ENCODE data around the gene SERP1. TPM values are rescaled to one million over a fixed set of nuclear protein-coding genes. Genes with fewer than 3 reads are reported as not detected.
"Not testable (repeated sequence)": the region's sequence is repeated elsewhere in the genome, so short reads cannot be mapped to it uniquely, and the experiment has no call there.

The SERP1 gene
- total RNA-seq, 1 donor from 2014 or later, result 68.2 TPM

DNA sequence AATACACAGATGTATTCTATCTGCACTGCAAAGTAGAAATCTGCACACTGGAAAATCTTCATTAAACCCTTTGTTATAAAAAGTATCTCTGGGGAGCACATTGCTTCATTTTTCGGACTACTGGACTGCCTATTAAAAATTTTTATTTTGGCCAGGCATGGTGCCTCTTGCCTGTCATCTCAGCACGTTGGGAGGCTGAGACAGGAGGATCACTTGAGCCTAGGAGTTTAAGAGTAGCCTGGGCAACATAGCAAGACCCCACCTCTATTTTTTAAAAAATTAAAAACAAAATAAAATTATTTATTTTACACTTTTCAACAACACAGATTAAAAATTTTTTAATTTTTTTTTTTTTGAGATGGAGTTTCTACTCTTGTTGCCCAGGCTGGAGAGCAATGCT, 6.0 kb downstream of the SERP1 start:
- DNase-seq (ENCODE audit: low read depth), result no peak

DNA sequence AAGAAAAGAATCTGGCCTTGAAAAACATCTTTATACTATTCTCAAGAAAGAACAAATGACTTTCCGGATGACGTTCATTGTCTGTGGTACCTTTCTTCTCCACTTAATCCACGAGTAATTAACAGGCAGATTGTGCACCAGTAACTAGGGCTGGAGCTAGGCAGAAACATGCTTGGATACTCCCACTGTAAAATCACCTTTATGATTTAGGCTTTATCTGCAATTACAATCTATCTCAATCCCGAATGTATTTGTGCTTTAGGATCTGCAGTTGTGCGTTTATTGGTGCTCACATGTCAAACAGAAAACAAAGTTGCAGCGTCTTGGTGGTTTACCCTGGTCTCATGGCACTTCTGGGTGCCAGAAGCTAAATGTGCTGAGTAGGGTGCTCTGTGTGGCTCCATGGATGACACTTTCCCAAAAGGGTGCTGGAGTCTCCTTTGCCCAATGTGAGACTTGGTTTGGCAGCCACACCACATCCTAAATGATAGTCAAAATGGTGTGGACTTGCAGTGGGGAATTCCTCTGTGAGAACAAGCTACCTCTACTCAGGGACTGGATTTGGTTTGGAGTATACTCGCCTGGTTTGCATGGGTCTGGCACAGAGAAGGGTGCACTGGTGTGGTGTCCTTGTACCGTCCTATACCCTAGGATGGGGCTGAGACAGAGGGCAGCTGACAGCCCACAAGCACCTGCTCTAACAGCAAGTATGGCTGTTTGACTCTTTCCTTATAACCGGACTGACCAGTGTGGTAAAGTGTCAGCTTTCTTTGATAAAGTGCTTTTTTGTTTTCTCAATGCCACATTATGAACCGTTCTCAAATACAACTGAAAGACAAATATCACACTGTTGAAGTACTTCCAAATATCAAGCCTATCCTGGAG, 7.7 kb downstream of the SERP1 start:
- DNase-seq (ENCODE audit: low read depth), result no peak

DNA sequence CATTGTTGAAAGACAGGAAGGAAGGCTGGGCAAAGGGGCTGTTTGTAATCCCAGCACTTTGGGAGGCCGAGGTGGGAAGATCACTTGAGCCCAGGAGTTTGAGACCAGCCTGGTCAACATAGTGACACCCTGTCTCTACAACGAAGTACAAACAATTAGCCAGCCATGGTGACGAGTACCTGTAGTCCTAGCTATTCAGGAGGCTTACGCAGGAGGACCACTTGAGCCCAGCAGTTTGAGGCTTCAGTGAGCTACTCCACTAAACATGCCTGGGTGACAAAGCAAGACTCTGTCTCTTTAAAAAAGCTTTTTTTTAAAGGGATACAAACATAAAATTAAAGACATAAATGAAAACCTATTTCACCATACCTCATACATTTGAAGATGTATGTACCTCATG, 11.1 kb downstream of the SERP1 start:
- no peak for DNase-seq (ENCODE audit: low read depth)

DNA sequence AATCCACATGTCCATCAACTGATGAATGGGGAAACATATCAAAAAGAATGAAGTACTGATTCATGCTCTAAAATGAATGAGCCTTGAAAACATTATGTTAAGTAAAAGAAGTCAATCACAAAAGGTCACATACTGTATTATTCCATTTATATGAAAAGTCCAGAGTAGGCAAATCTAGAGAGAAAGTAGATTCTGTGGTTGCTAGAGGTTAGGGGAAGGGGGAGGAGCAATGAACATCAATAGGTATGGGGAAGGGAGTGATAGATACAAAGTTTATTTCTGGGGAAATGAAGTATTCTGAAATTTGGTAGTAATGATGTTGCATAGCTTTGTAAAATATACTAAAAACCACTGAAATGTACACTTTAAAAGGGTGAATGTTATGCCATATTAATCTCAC, 14.5 kb downstream of the SERP1 start:
- DNase-seq (ENCODE audit: low read depth), result no peak

DNA sequence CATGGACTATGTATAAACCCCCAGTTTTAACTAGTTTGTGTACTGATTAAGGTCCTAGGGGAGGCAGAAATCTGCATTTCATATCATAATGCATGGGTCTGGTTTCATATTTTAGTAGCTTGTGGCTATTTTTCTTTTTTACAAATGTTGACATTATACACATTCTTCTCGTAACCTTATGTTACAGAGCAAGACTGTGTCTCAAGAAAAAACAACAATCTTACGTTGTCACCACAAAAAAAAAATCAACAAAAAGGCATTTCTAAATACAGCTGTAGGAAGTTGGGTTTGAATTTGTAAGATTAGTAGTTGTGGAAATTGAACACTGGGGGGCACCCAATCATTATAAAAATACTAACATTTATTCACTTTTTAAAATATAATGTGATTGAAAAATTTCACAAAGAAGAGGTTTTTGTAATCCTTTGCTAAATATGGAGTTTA, 17.9 kb downstream of the SERP1 start:
- DNase-seq (ENCODE audit: low read depth), result no peak

DNA sequence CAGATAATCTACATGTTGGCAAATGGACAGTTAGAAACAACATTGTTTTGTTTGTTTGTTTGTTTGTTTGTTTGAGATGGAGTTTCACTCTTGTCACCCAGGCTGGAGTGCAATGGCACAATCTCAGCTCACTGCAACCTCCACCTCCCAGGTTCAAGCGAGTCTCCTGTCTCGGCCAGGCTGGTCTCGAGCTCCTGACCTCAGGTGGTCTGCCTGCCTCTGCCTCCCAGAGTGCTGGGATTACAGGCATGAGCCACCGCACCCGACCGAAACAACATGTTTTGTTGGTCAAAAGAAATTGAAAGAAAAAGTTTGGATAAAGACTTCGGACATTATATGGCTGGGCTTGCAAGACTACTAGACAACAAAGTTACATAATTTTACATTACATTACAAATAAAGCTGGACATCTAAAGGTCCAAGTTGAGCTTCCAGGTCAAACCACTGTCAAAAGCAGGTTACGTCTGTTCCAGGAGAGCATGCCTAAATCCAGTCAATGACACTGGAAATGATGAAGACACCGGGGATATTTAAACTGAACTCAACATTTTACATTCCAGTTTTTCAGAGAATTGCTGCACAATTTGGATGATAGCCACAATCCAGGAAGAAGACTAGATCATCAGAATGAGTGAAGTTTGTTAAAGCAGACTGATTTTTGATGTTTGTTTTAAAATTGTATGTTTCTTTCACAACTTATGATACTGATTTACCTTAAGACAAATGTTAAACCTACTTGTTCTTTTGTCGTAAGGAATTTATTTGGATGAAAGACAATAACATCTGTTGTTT, 18.6 kb downstream of the SERP1 start:
- no peak for DNase-seq (ENCODE audit: low read depth)

DNA sequence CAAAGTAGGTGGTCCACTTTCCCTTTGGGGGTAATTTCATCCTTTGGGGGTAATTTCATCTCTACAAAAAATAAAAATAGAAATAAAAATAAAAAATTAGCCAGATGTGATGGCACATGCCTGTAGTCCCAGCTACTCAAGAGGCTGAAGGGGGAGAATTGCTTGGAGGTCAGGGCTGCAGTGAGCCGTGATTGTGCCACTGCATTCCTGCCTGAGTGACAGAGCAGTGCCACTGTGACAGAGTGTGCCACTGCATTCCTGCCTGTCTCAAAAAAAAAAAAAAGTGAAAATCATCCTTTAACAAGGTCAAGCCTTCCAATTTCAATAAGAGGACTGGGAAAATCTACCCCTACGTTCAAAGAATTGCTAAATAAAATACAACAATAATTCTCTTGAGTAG, 22.8 kb downstream of the SERP1 start:
- no peak for DNase-seq (ENCODE audit: low read depth)

DNA sequence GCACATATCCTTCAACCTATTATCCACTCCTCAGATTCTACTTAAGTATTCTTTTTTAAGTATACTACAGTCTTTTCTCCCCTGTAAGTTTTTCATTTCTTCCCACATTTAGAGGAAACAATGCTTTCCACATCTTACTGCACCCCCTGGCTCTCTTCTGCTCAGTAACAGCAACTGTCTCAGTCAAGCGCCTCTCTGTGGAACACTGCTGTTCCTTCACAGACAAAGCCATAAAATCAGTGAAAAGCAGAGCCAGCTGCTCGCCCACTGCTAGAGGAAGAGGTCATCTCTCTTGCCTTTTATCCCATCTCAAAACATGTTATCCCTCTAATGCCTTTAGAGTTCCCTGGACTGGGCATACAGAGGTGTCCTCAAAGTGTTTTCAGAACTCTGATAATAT, 24.8 kb downstream of the SERP1 start:
- DNase-seq (ENCODE audit: low read depth), result peak; percentile 59

DNA sequence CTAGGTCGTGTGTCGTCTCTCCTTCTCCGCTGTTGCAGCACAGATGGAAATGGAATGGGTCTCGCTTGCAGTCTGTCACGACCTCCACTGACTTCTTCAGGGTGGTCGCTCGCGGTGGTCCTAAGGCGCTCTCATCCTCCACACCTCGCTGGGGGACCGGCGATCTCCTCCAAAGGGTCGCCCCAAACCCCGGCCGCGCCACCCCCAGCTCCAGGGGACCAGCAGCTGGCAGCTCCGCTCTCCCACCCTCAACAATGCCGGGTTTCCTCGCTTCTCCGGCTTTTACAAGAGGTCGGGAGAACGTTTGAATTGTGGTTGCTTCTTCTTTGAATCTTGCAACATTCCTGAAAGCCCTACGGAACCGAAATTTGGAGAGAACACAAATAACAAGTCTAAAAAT, 25.9 kb downstream of the SERP1 start:
- no peak for DNase-seq (ENCODE audit: low read depth)

DNA sequence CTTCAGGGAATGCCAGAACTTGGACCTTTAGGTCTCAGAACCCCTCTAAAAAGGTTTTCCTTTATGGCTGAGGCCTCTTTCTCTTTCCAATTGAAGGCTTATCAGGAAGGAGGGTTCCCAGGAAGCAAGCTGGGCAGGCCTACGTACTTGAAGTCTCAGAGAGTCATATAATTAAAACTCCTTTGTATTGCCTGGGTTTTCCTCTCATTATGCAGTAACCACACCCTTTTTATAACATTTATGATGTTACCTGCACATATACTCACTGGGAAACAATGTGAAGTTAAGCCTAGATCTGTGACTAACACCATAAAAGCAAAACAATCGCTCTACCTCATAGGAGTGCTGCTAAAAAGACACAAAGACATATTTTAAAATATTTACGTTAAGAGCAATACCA, 27.3 kb downstream of the SERP1 start:
- no peak for DNase-seq (ENCODE audit: low read depth)

DNA sequence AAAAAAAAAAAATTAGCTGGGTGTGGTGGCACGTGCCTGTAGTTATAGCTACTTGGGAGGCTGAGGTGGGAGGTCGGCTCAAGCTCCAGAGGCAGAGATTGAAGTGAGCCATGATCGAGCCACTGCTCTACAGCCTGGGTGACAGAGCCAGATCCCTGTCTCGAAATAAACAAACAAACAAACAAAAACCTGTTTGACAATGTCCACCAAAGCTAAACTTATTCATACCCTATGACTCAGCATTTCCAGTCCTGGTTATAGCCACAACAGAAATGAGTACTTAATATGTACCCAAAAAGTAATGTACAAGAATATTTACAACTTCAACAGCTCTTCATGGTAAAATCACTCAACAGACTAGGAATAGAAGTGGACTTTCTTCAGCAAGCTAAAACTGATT, 31.1 kb downstream of the SERP1 start:
- DNase-seq (ENCODE audit: low read depth), result peak; percentile 28

DNA sequence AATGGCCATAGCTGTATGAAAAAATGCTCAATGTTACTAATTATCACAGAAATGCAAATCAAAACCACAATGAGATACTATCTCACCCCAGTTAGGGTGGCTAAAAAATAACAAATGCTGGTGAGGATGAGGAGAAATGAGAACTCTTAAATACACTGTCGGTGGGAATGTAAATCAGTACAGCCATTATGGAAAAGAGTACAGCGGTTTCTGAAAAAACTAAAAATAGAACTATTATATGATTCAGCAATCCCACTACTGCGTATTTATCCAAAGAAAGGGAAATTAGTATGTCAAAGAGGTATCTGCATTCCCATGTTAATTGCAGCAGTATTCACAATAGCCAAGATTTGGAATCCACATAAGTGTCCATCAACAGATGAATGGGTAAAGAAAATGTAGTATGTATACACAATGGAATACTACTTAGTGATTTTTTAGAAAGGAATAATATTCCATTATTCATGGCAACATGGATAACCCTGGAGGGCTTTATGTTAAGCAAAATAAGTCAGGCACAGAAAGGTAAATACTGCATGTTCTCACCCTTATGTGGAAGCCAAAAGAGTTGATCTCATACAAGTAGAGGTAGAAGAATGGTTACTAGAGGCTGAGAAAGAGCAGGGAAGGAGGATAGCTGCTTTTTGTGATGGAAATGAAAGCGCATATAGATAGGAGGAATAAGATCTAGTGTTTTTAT, 35.0 kb downstream of the SERP1 start:
- no peak for DNase-seq (ENCODE audit: low read depth)

DNA sequence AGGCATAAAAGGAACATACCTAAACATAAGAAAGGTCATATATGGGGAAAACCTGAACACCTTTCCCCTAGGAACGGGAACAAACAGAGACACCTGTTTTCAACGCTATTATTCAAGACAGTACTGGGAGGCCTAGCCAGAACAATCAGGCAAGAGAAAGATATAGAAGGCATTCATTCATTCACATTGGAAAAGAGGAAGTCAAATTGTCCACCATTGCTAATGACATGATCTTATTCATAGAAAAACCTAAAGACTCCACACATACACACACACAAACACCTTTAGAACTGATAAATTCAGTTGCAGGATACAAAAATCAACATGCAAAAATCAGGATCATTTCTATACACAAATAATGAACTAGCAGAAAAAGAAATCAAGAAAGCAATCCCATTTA, 36.5 kb downstream of the SERP1 start:
- DNase-seq (ENCODE audit: low read depth), result no peak

DNA sequence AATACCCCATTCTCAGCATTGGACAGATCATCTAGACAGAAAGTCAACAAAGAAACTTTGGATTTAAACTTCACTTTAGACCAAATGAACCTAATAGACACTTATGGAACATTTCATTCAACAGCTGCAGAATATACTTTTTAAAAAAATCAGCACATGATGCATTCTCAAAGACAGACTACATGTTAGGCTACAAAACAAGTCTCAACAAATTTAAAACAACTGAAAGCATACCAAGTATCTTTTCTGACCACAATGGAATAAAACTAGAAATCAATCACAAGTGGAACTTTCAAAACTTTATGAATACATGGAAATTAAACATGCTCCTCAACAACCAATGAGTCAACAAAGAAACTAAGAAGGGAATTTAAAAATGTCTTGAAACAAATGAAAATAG, 37.9 kb downstream of the SERP1 start:
- no peak for DNase-seq (ENCODE audit: low read depth)

DNA sequence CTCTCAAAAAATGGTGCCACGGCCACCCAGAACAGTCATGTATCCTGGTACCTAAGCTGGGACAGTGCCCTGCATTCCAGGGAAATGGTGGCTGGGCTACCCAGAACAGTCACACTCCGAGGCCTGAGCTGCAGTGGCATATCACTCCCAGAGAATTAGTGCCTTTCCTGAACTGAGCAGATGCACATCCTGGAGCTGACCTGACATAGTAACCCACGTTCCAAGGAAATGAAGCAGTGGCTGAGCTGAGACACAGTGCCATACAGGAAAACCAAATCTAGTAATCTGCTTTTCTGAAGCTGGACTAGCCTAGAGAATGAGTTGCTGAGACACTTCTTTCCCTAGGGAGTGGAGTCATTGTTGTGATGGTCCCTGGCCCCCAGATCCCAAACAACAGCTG, 41.8 kb downstream of the SERP1 start:
- no peak for DNase-seq (ENCODE audit: low read depth)

DNA sequence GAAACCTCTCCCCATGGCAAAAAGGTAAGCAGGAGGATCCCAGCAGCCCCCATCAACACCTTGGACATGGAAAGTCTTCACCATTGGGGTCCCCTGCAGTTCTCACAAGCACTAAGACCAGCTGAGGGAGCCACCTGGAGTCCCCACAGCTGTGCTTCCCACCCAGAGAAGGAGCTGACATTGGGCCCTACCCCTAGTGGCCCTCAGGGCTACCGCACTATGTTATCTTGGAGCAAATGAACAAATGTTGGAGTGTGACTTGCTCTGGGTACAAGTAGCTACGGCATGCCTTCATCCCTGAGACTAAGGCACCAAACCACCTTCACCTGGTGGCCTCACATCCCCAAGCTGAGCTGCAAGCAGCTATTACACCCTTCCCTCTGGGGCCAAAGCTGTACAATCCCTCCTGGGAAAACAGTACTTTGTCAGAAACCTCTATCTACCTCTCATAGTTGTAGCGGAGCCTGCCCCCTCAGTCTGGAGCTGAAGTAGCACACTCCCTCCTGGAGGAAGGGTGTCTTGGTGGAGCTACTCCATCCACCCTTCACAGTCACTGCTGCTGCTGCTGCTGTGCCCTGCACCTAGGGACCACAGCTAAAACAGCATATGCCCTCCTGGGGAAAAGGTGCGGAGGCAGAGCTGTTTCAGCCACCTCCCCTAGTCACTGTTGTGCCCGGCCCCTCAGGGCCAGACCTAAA, 42.7 kb downstream of the SERP1 start:
- DNase-seq (ENCODE audit: low read depth), result no peak

DNA sequence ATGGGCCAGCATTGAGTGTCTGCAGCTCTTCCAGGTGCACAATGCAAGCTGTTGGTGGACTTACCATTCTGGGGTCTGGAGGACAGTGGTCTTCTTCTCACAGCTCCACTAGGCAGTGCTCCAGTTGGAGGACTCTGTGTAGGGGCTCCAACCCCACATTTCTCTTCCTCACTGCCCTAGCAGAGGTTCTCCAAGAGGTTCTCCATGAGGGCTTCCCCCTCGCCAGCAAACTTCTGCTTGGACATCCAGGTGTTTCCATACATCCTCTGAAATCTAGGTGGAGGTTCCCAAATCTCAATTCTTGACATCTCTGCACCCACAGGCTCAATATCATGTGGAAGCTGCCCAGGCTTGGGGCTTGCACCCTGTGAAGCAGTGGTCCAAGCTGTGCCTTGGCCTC, 45.3 kb downstream of the SERP1 start:
- DNase-seq (ENCODE audit: low read depth), result not testable (repeated sequence)

DNA sequence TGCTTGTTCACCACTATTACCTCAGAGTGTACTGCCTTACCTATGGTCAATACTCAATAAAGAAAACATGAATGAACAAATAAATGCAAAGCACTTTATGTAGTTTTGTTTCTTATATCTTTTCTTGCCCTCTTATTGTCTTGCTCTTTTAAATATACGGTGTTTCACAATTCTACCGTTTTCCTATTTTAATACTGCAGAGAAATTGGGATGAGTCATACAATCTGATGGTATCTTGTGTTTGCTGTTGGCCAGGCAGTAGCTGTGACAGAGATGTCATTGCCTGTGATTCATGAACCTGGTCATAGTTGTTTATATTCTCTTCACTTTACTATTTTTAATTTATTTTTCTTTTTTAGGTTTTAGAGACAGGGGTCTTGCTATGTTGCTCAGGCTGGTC, 48.3 kb downstream of the SERP1 start:
- DNase-seq (ENCODE audit: low read depth), result no peak

DNA sequence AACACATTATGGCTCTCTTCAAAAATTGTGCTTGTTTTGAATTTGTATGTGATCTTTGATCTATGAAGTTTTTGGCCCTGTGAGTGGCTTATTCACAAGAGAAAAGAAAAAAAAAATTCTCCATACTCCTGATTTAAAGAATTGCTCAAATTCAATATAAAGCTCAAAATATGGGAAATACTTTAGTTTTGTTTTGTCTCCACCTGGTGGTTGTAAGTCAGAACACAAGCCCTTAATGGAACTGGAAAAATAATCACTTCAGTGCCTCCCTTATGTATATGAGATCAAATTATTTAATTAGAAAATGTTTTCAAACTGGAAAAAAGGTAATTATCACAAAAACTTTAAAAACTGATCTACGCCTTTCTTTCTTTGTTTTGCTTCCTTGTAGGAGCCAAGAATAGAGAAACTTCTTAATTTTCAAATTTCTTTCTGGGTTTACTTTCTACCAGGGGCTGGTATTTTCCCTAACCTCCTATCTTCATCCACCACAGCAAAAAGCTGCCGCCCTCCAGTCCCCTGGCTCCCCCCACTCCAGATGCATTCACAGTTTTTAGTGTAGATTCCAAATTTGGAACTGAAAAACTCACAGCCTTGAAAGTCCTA, 50.6 kb downstream of the SERP1 start:
- peak; percentile 65 for DNase-seq (ENCODE audit: low read depth)

DNA sequence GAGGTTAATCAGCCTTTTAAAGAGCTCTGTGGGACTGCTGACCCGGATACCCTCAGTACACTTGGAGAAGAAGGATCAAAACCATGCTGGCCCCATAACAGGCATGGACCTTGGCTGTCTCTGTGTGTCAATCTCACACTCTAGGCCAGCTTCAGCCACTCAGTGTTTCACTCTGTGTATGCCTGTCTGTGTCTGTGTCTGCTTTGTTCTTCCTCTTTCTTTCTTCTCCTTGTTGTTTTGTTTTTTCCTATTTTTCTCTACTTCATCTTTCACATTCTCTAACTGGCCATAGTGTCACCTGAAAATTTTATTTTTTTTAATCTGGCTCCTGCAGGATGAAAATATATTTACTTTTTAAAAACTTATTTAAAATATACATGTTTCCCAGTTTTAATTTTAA, 51.1 kb downstream of the SERP1 start:
- peak; percentile 10 for DNase-seq (ENCODE audit: low read depth)

DNA sequence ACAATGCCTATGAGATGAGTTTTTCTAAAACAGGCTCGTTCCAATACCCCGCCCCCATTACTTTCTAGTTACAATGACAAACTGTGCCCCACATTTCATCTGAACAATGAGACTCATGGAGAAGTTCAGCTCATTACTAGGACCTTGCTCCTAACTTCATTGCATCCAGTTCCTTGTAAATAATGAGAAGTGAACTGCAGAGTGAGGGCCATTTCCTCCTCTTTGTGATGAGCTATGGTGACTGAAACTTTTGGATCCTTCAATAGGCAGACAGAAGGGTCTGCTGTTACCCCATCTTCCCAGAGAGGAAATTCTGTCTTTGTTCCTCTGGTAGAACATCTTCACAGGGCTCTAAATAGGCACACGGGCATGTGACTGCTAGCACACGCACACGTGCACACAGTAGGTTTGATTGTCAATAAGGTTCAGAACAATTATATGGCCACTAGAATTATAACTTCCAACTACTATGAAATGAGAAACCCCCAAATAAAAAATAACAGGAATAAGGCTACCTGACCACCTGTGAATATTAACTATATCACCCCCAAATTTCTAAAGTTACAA, 51.8 kb downstream of the SERP1 start:
- DNase-seq (ENCODE audit: low read depth), result no peak

Measured in myocyte (in vitro differentiated cells).